Ishikawa (cell line): ENCODE measurements around the gene GAL3ST2.

Experiments
- EP300 ChIP-seq: IDR thresholded peaks from 2 replicates; pipeline ENCODE4 v1.6.1; 2012; ENCODE audit warnings: borderline replicate concordance
- RAD21 ChIP-seq: IDR thresholded peaks from 2 replicates; pipeline ENCODE4 v1.6.1; 2012; ENCODE audit warnings: low read depth
- YY1 ChIP-seq: IDR thresholded peaks from 2 replicates; pipeline ENCODE4 v1.6.1; 2012; ENCODE audit warnings: low read depth
- TF ChIP-seq, protein P1 (sequence below): IDR thresholded peaks from 2 replicates; pipeline ENCODE4 v1.6.1; 2012

- no peak for TF ChIP-seq YY1
- TF ChIP-seq EP300, result no peak
- TF ChIP-seq RAD21, result no peak
- TF ChIP-seq, protein P1, sequence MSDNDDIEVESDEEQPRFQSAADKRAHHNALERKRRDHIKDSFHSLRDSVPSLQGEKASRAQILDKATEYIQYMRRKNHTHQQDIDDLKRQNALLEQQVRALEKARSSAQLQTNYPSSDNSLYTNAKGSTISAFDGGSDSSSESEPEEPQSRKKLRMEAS, result no peak
Measured at GRCh38 chr2:241751776-241752175, 24.8 kb upstream of the GAL3ST2 start.
